ENCODE measurements around the gene EXOSC7. TPM values are rescaled to one million over a fixed set of nuclear protein-coding genes. Genes with fewer than 3 reads are reported as not detected.
A peak's percentile ranks its signal among the peaks of the same experiment; 100 is the strongest.

Gene EXOSC7
- total and polyA plus RNA-seq, 10 of the 15 experiments (the other 5 are each of a cell fraction or from before 2014, with no cell fraction given) = 58.0 to 193 (median 82.9) TPM

GRCh38 chr3:44982817-44983216 is 6.8 kb downstream of the EXOSC7 start (continued):
- TF ChIP-seq ZNF384 (IDR thresholded peaks at IDR 0.05; ENCODE audit: borderline replicate concordance, low read depth, low read length) = no peak
- no peak for TF ChIP-seq HDGF (IDR thresholded peaks at IDR 0.05)
- TF ChIP-seq PML (IDR thresholded peaks at IDR 0.05; ENCODE audit: low read length) = no peak
- TF ChIP-seq ELK1 (IDR thresholded peaks at IDR 0.05; ENCODE audit: low read depth, low read length) = no peak
- peak; percentile 48; the same call in 1 of the 2 replicates for TF ChIP-seq SPI1 (IDR thresholded peaks at IDR 0.05; ENCODE audit: borderline replicate concordance, insufficient read depth, low read depth, low read length)
- TF ChIP-seq BCL11A (IDR thresholded peaks at IDR 0.05; ENCODE audit: low read depth, low read length) = no peak
- no peak for TF ChIP-seq RCOR1 (conservative IDR thresholded peaks at IDR 0.05; ENCODE audit: low read depth, low read length)
- TF ChIP-seq IKZF2 (IDR thresholded peaks at IDR 0.05) = peak; percentile 66 to 80
- TF ChIP-seq ZNF592 (IDR thresholded peaks at IDR 0.05) = no peak
- no peak for TF ChIP-seq POU2F2 (IDR thresholded peaks at IDR 0.05; ENCODE audit: borderline replicate concordance, low read depth, low read length)
- no peak for TF ChIP-seq ZNF622 (IDR thresholded peaks at IDR 0.05)
- no peak for TF ChIP-seq LARP7 (IDR thresholded peaks at IDR 0.05)
- TF ChIP-seq TBL1XR1 (IDR thresholded peaks at IDR 0.05; ENCODE audit: low read depth, low read length) = no peak
- no peak for TF ChIP-seq CEBPB (IDR thresholded peaks at IDR 0.05; ENCODE audit: borderline replicate concordance in 1 of 2, low read depth in 2 of 2, low read length in 2 of 2)
- TF ChIP-seq FOXM1 (IDR thresholded peaks at IDR 0.05; ENCODE audit: low read depth, low read length) = no peak
- no peak for TF ChIP-seq POLR2AphosphoS5 (IDR thresholded peaks at IDR 0.05; ENCODE audit: low read length)
- TF ChIP-seq STAT1 (conservative IDR thresholded peaks at IDR 0.05) = no peak

Data from GM12878 (cell line).